ENCODE data around the gene RNF32. TPM values are rescaled to one million over a fixed set of nuclear protein-coding genes. Genes with fewer than 3 reads are reported as not detected.

The RNF32 gene
- total and polyA plus RNA-seq, 4 donors, result 1.5 to 3.9 (median 3.1) TPM

- no peak overlapping the region for H3K27ac ChIP-seq (ENCODE audit: low read depth in 1 of 2, low read length in 1 of 2)
- H3K4me1 ChIP-seq (ENCODE audit: control insufficient read depth in 5 of 5, insufficient read depth in 5 of 5, low read length in 5 of 5), result peaks cover 0 to 15% (median 0%) of the 10 kb centered on the region in 5 donors
- no peak overlapping the region for H3K4me3 ChIP-seq
- no peak overlapping the region for H3K9ac ChIP-seq (ENCODE audit: insufficient read depth in 1 of 2, low read length in 2 of 2)
- TF ChIP-seq CTCF (IDR thresholded peaks at IDR 0.05; ENCODE audit: control extremely low read depth, extremely low read depth), result no peak
- peaks cover 0 to 2% (median 0%) of the 10 kb centered on the region in 4 donors for H3K9me3 ChIP-seq (ENCODE audit: control insufficient read depth in 4 of 4, insufficient read depth in 3 of 4, low read length in 3 of 4)
- ATAC-seq (ENCODE audit: insufficient read depth, low FRiP score) (no peak), DNase-seq (no peak)
- WGBS, 2 donors, result 97 to 98% methylated on average over 8 of the region's 8 CpGs
- no peaks in the 10 kb centered on the region for H3K36me3 ChIP-seq (ENCODE audit: control insufficient read depth in 4 of 4, insufficient read depth in 4 of 4, low read length in 4 of 4)
- peaks cover 0 to 4% (median 0%) of the 10 kb centered on the region in 3 donors for H3K27me3 ChIP-seq (ENCODE audit: control insufficient read depth in 3 of 3, insufficient read depth in 3 of 3, low read length in 2 of 3)
Measured at GRCh38 chr7:156638443-156639077, 2.0 kb upstream of the RNF32 start.

GRCh38 chr7:156639426-156640256 lies 933 bp upstream of the RNF32 start:
- Histone ChIP-seq H3K4me1 (ENCODE audit: control insufficient read depth in 5 of 5, insufficient read depth in 5 of 5, low read length in 5 of 5) (peaks cover 0 to 15% (median 0%) of the 10 kb centered on the region in 5 donors), H3K9ac (ENCODE audit: insufficient read depth in 1 of 2, low read length in 2 of 2) (peak overlapping the region in 1 of 2 donors; percentile 32), H3K27ac (ENCODE audit: low read depth in 1 of 2, low read length in 1 of 2) (peak overlapping the region; percentile 4 to 86), H3K9me3 (ENCODE audit: control insufficient read depth in 4 of 4, insufficient read depth in 3 of 4, low read length in 3 of 4) (peaks cover 0 to 2% (median 0%) of the 10 kb centered on the region in 4 donors), H3K27me3 (ENCODE audit: control insufficient read depth in 3 of 3, insufficient read depth in 3 of 3, low read length in 2 of 3) (peaks cover 0 to 4% (median 0%) of the 10 kb centered on the region in 3 donors), H3K4me3 (peak overlapping the region; percentile 67), H3K36me3 (ENCODE audit: control insufficient read depth in 4 of 4, insufficient read depth in 4 of 4, low read length in 4 of 4) (no peaks in the 10 kb centered on the region)
- TF ChIP-seq CTCF (IDR thresholded peaks at IDR 0.05; ENCODE audit: control extremely low read depth, extremely low read depth), result no peak
- ATAC-seq (ENCODE audit: insufficient read depth, low FRiP score) (no peak), DNase-seq (no peak)
- WGBS, 2 donors, result 46 to 47% methylated on average over 52 of the region's 52 CpGs

- Histone ChIP-seq H3K27ac (ENCODE audit: low read depth in 1 of 2, low read length in 1 of 2) (peak overlapping the region; percentile 26 to 92), H3K9ac (ENCODE audit: insufficient read depth in 1 of 2, low read length in 2 of 2) (peak overlapping the region; percentile 21 to 77), H3K4me3 (peak overlapping the region; percentile 86), H3K27me3 (ENCODE audit: control insufficient read depth in 3 of 3, insufficient read depth in 3 of 3, low read length in 2 of 3) (peaks cover 0 to 4% (median 0%) of the 10 kb centered on the region in 3 donors), H3K9me3 (ENCODE audit: control insufficient read depth in 4 of 4, insufficient read depth in 3 of 4, low read length in 3 of 4) (peaks cover 0 to 2% (median 0%) of the 10 kb centered on the region in 4 donors), H3K4me1 (ENCODE audit: control insufficient read depth in 5 of 5, insufficient read depth in 5 of 5, low read length in 5 of 5) (peaks cover 0 to 15% (median 0%) of the 10 kb centered on the region in 5 donors), H3K36me3 (ENCODE audit: control insufficient read depth in 4 of 4, insufficient read depth in 4 of 4, low read length in 4 of 4) (no peaks in the 10 kb centered on the region)
- 6 to 7% methylated on average over 30 of the region's 30 CpGs for WGBS, 2 donors
- peak; percentile 36 for ATAC-seq (ENCODE audit: insufficient read depth, low FRiP score)
- no peak for TF ChIP-seq CTCF (IDR thresholded peaks at IDR 0.05; ENCODE audit: control extremely low read depth, extremely low read depth)
- peak in 1 of 3 donors; percentile 17 for DNase-seq
Measured at GRCh38 chr7:156640949-156641485, 443 bp downstream of the RNF32 start.
